Immature natural killer cell (primary cell): ENCODE results near the gene ETFRF1. TPM values are rescaled to one million over a fixed set of nuclear protein-coding genes. Genes with fewer than 3 reads are reported as not detected.
A peak's percentile ranks its signal among the peaks of the same experiment; 100 is the strongest.

Experiments used
- DNase-seq, 3 donors: peaks; one replicate each; pipeline ENCODE4 v3.0.0; 2022; ENCODE audit warnings: mixed read lengths in 1 of 3
- H3K27ac Mint-ChIP-seq, 6 donors: one replicate each; pipeline ENCODE4 v1.8.0; 2020; ENCODE audit warnings: mixed read lengths in 6 of 6, mild to moderate bottlenecking in 5 of 6, inconsistent platforms in 4 of 6, moderate library complexity in 3 of 6
- H3K27me3 Mint-ChIP-seq, 3 donors: one replicate each; pipeline ENCODE4 v1.8.0; 2020 to 2021; ENCODE audit warnings: low read depth in 3 of 3, mild to moderate bottlenecking in 3 of 3, mixed read lengths in 3 of 3, moderate library complexity in 3 of 3, inconsistent platforms in 1 of 3
- H3K36me3 Mint-ChIP-seq, 3 donors: one replicate each; pipeline ENCODE4 v1.8.0; 2020; ENCODE audit warnings: mixed read lengths in 3 of 3, inconsistent platforms in 2 of 3, mild to moderate bottlenecking in 2 of 3
- H3K4me1 Mint-ChIP-seq, 2 donors: one replicate each; pipeline ENCODE4 v1.8.0; 2020; ENCODE audit warnings: inconsistent platforms in 2 of 2, mild to moderate bottlenecking in 2 of 2, mixed read lengths in 2 of 2, moderate library complexity in 1 of 2
- H3K4me3 Mint-ChIP-seq, 5 donors: one replicate each; pipeline ENCODE4 v1.8.0; 2020; ENCODE audit warnings: mild to moderate bottlenecking in 5 of 5, mixed read lengths in 5 of 5, inconsistent platforms in 3 of 5, moderate library complexity in 3 of 5
- H3K9me3 Mint-ChIP-seq, 6 donors: one replicate each; pipeline ENCODE4 v1.8.0; 2020; ENCODE audit warnings: mild to moderate bottlenecking in 6 of 6, mixed read lengths in 6 of 6, inconsistent platforms in 4 of 6, moderate library complexity in 3 of 6
- polyA plus RNA-seq, 3 donors: library from polyadenylated mRNA; unstranded; fragments of 300-500 nt; fragmentation: Illumina TruSeq; gene quantifications; one replicate each; pipeline ENCODE4 v1.2.3, GENCODE V29; 2021

ETFRF1 gene
- polyA plus RNA-seq, 3 donors from 2014 or later = 21.2 to 23.1 (median 22.9) TPM

- Mint-ChIP-seq H3K27me3 (peaks cover 10 to 14% (median 12%) of the 10 kb centered on the region in 3 donors), H3K36me3 (no peaks in the 10 kb centered on the region), H3K4me1 (peaks cover 25 to 32% of the 10 kb centered on the region in 2 donors), H3K27ac (no peak overlapping the region), H3K9me3 (no peaks in the 10 kb centered on the region), H3K4me3 (no peak overlapping the region)
- DNase-seq = no peak
Observed at GRCh38 chr12:25190793-25191192, 4.2 kb upstream of the ETFRF1 start.

GRCh38 chr12:25194214-25194613, 823 bp upstream of the ETFRF1 start:
- Mint-ChIP-seq H3K36me3 (no peaks in the 10 kb centered on the region), H3K4me1 (peaks cover 20 to 26% of the 10 kb centered on the region in 2 donors), H3K9me3 (no peaks in the 10 kb centered on the region), H3K27me3 (peaks cover 12 to 16% (median 15%) of the 10 kb centered on the region in 3 donors), H3K4me3 (peak overlapping the region; percentile 95 to 99 (median 97)), H3K27ac (peak overlapping the region; percentile 96 to 99 (median 98))
- DNase-seq = peak in 1 of 3 donors; percentile 9

GRCh38 chr12:25194722-25195055, 348 bp upstream of the ETFRF1 start:
- peaks cover 20 to 26% of the 10 kb centered on the region in 2 donors for H3K4me1 Mint-ChIP-seq
- H3K36me3 Mint-ChIP-seq = no peaks in the 10 kb centered on the region
- no peak for DNase-seq
- no peaks in the 10 kb centered on the region for H3K9me3 Mint-ChIP-seq
- H3K27me3 Mint-ChIP-seq = peaks cover 12 to 15% (median 13%) of the 10 kb centered on the region in 3 donors
- H3K4me3 Mint-ChIP-seq = peak overlapping the region; percentile 95 to 99 (median 97)
- H3K27ac Mint-ChIP-seq = peak overlapping the region; percentile 96 to 99 (median 98)

- H3K4me3 Mint-ChIP-seq = peak overlapping the region in 1 of 5 donors; percentile 21
- no peaks in the 10 kb centered on the region for H3K36me3 Mint-ChIP-seq
- peaks cover 20 to 26% of the 10 kb centered on the region in 2 donors for H3K4me1 Mint-ChIP-seq
- H3K27me3 Mint-ChIP-seq = peaks cover 12 to 15% (median 13%) of the 10 kb centered on the region in 3 donors
- no peak for DNase-seq
- peak overlapping the region; percentile 0 to 76 (median 32) for H3K27ac Mint-ChIP-seq
- H3K9me3 Mint-ChIP-seq = no peaks in the 10 kb centered on the region
Observed at GRCh38 chr12:25197608-25198007, 2.6 kb downstream of the ETFRF1 start.

GRCh38 chr12:25200703-25201102, 5.7 kb downstream of the ETFRF1 start:
- DNase-seq = no peak
- Mint-ChIP-seq H3K27ac (peak overlapping the region in 1 of 6 donors; percentile 53), H3K9me3 (no peaks in the 10 kb centered on the region), H3K4me3 (no peak overlapping the region), H3K27me3 (peaks cover 2 to 4% (median 4%) of the 10 kb centered on the region in 3 donors), H3K4me1 (peaks cover 5 to 9% of the 10 kb centered on the region in 2 donors), H3K36me3 (peaks cover 0 to 4% (median 0%) of the 10 kb centered on the region in 3 donors)

- H3K4me3 Mint-ChIP-seq = no peak overlapping the region
- peaks cover 0 to 2% (median 0%) of the 10 kb centered on the region in 3 donors for H3K27me3 Mint-ChIP-seq
- H3K36me3 Mint-ChIP-seq = peaks cover 0 to 4% (median 0%) of the 10 kb centered on the region in 3 donors
- no peaks in the 10 kb centered on the region for H3K9me3 Mint-ChIP-seq
- H3K27ac Mint-ChIP-seq = peak overlapping the region in 2 of 6 donors; percentile 52 to 66
- H3K4me1 Mint-ChIP-seq = no peaks in the 10 kb centered on the region
- no peak for DNase-seq
Observed at GRCh38 chr12:25202137-25202536, 7.1 kb downstream of the ETFRF1 start.

GRCh38 chr12:25207411-25207810, 12.4 kb downstream of the ETFRF1 start:
- H3K4me3 Mint-ChIP-seq = no peak overlapping the region

GRCh38 chr12:25207846-25208245, 12.8 kb downstream of the ETFRF1 start:
- Mint-ChIP-seq H3K27me3 (no peaks in the 10 kb centered on the region), H3K36me3 (peaks cover 0 to 19% (median 8%) of the 10 kb centered on the region in 3 donors), H3K27ac (peak overlapping the region in 2 of 6 donors; percentile 26 to 35), H3K4me1 (no peaks in the 10 kb centered on the region), H3K9me3 (no peaks in the 10 kb centered on the region), H3K4me3 (no peak overlapping the region)
- no peak for DNase-seq

More at GRCh38 chr12:25207411-25207810, 12.4 kb downstream of the ETFRF1 start:
- DNase-seq = no peak
- Mint-ChIP-seq H3K9me3 (no peaks in the 10 kb centered on the region), H3K27ac (peak overlapping the region in 2 of 6 donors; percentile 26 to 35), H3K27me3 (no peaks in the 10 kb centered on the region), H3K36me3 (peaks cover 0 to 19% (median 8%) of the 10 kb centered on the region in 3 donors), H3K4me1 (no peaks in the 10 kb centered on the region)

- Mint-ChIP-seq H3K4me3 (no peak overlapping the region), H3K27ac (peak overlapping the region in 4 of 6 donors; percentile 32 to 73 (median 46)), H3K27me3 (no peaks in the 10 kb centered on the region), H3K36me3 (peaks cover 0 to 15% (median 8%) of the 10 kb centered on the region in 3 donors), H3K4me1 (no peaks in the 10 kb centered on the region), H3K9me3 (no peaks in the 10 kb centered on the region)
- DNase-seq = no peak
Observed at GRCh38 chr12:25208554-25208953, 13.5 kb downstream of the ETFRF1 start.

- DNase-seq = no peak
- H3K36me3 Mint-ChIP-seq = peaks cover 0 to 23% (median 3%) of the 10 kb centered on the region in 3 donors
- no peak overlapping the region for H3K27ac Mint-ChIP-seq
- no peaks in the 10 kb centered on the region for H3K27me3 Mint-ChIP-seq
- no peaks in the 10 kb centered on the region for H3K9me3 Mint-ChIP-seq
- H3K4me1 Mint-ChIP-seq = peaks cover 2 to 5% of the 10 kb centered on the region in 2 donors
- H3K4me3 Mint-ChIP-seq = no peak overlapping the region
Observed at GRCh38 chr12:25213338-25213737, 18.3 kb downstream of the ETFRF1 start.

GRCh38 chr12:25236190-25236589, 41.2 kb downstream of the ETFRF1 start:
- Mint-ChIP-seq H3K9me3 (no peaks in the 10 kb centered on the region), H3K36me3 (peaks cover 5 to 18% (median 13%) of the 10 kb centered on the region in 3 donors), H3K27ac (peak overlapping the region in 1 of 6 donors; percentile 33), H3K4me3 (no peak overlapping the region), H3K27me3 (no peaks in the 10 kb centered on the region), H3K4me1 (peaks cover 6 to 57% of the 10 kb centered on the region in 2 donors)
- DNase-seq = no peak

- H3K36me3 Mint-ChIP-seq = peaks cover 5 to 18% (median 13%) of the 10 kb centered on the region in 3 donors
- H3K27me3 Mint-ChIP-seq = no peaks in the 10 kb centered on the region
- no peak for DNase-seq
- H3K4me3 Mint-ChIP-seq = no peak overlapping the region
- peaks cover 11 to 61% of the 10 kb centered on the region in 2 donors for H3K4me1 Mint-ChIP-seq
- no peaks in the 10 kb centered on the region for H3K9me3 Mint-ChIP-seq
- peak overlapping the region in 1 of 6 donors; percentile 33 for H3K27ac Mint-ChIP-seq
Observed at GRCh38 chr12:25236626-25237025, 41.6 kb downstream of the ETFRF1 start.

- peak; percentile 53 to 60 (median 58) for DNase-seq
- Mint-ChIP-seq H3K4me3 (no peak overlapping the region), H3K9me3 (no peaks in the 10 kb centered on the region), H3K27me3 (no peaks in the 10 kb centered on the region), H3K4me1 (peaks cover 19 to 60% of the 10 kb centered on the region in 2 donors), H3K36me3 (peaks cover 12 to 26% (median 13%) of the 10 kb centered on the region in 3 donors), H3K27ac (peak overlapping the region in 5 of 6 donors; percentile 1 to 86 (median 63))
Observed at GRCh38 chr12:25241167-25242020, 46.4 kb downstream of the ETFRF1 start.

- DNase-seq = no peak
- no peaks in the 10 kb centered on the region for H3K9me3 Mint-ChIP-seq
- peak overlapping the region in 2 of 6 donors; percentile 18 to 53 for H3K27ac Mint-ChIP-seq
- H3K4me1 Mint-ChIP-seq = peaks cover 23 to 53% of the 10 kb centered on the region in 2 donors
- H3K36me3 Mint-ChIP-seq = peaks cover 7 to 16% (median 10%) of the 10 kb centered on the region in 3 donors
- no peak overlapping the region for H3K4me3 Mint-ChIP-seq
- H3K27me3 Mint-ChIP-seq = no peaks in the 10 kb centered on the region
Observed at GRCh38 chr12:25242981-25243679, 48.1 kb downstream of the ETFRF1 start.
